Chondrocyte (in vitro differentiated cells): ENCODE measurements around the gene EIF4G2. TPM values are rescaled to one million over a fixed set of nuclear protein-coding genes. Genes with fewer than 3 reads are reported as not detected.

Experiments used
- DNase-seq: peaks from one replicate; pipeline ENCODE4 v3.0.0; 2021; ENCODE audit warnings: mixed read lengths, low spot score
- H3K27ac Mint-ChIP-seq: one replicate; pipeline ENCODE4 v1.8.0; 2021; ENCODE audit warnings: mild to moderate bottlenecking, moderate library complexity, mixed read lengths; ENCODE audit not compliant: unreplicated experiment
- H3K27me3 Mint-ChIP-seq: 2 replicates; pipeline ENCODE4 v1.8.0; 2021; ENCODE audit warnings: low read depth, mixed read lengths
- H3K36me3 Mint-ChIP-seq: 2 replicates; pipeline ENCODE4 v1.8.0; 2021; ENCODE audit warnings: low read depth, mixed read lengths
- H3K4me1 Mint-ChIP-seq: 2 replicates; pipeline ENCODE4 v1.8.0; 2021; ENCODE audit warnings: low read depth, mild to moderate bottlenecking, mixed read lengths
- H3K4me3 Mint-ChIP-seq: one replicate; pipeline ENCODE4 v1.8.0; 2021; ENCODE audit warnings: mild to moderate bottlenecking, moderate library complexity, mixed read lengths; ENCODE audit not compliant: unreplicated experiment
- H3K9me3 Mint-ChIP-seq: 2 replicates; pipeline ENCODE4 v1.8.0; 2021; ENCODE audit warnings: low read depth, mixed read lengths
- CTCF ChIP-seq: fragments of 200-600 bp; sonication (generic); IDR thresholded peaks from 2 replicates; pipeline ENCODE4 v1.5.0; 2021; ENCODE audit warnings: antibody characterized with exemption, mild to moderate bottlenecking, moderate library complexity
- total RNA-seq: library from RNA; stranded (reverse); gene quantifications from 3 replicates; pipeline ENCODE4 v1.2.1, GENCODE V29; 2021

EIF4G2 gene
- total RNA-seq, 1 donor from 2014 or later: 1,058 TPM

GRCh38 chr11:10752061-10752460, 56.7 kb downstream of the EIF4G2 start:
- TF ChIP-seq CTCF: no peak
- no peak for DNase-seq
- H3K27me3 Mint-ChIP-seq: no peaks in the 10 kb centered on the region
- H3K4me3 Mint-ChIP-seq: peak overlapping the region; percentile 93
- H3K4me1 Mint-ChIP-seq: peaks cover 8% of the 10 kb centered on the region
- H3K36me3 Mint-ChIP-seq: peaks cover 15% of the 10 kb centered on the region
- no peaks in the 10 kb centered on the region for H3K9me3 Mint-ChIP-seq
- peak overlapping the region; percentile 95 for H3K27ac Mint-ChIP-seq

- H3K27me3 Mint-ChIP-seq: no peaks in the 10 kb centered on the region
- peaks cover 8% of the 10 kb centered on the region for H3K4me1 Mint-ChIP-seq
- peak overlapping the region; percentile 95 for H3K27ac Mint-ChIP-seq
- H3K9me3 Mint-ChIP-seq: no peaks in the 10 kb centered on the region
- peak overlapping the region; percentile 93 for H3K4me3 Mint-ChIP-seq
- DNase-seq: no peak
- no peak for TF ChIP-seq CTCF
- peaks cover 10% of the 10 kb centered on the region for H3K36me3 Mint-ChIP-seq
Measured at GRCh38 chr11:10751581-10751940, 57.2 kb downstream of the EIF4G2 start.

GRCh38 chr11:10750838-10751580, 57.7 kb downstream of the EIF4G2 start, which contains the start of gene CTR9:
CTR9 (plus strand) TSS chr11:10751246; CDS start chr11:10751413, 167 bp downstream.
- DNase-seq: peak; percentile 97
- peak; percentile 64 for TF ChIP-seq CTCF
- Mint-ChIP-seq H3K27ac (peak within 1 kb of the TSS; percentile 95), H3K9me3 (no peaks in the 10 kb centered on the region), H3K4me3 (peak within 1 kb of the TSS; percentile 93), H3K36me3 (peaks cover 10% of the 10 kb centered on the region), H3K4me1 (peaks cover 8% of the 10 kb centered on the region), H3K27me3 (no peaks in the 10 kb centered on the region)

- peaks cover 8% of the 10 kb centered on the region for H3K4me1 Mint-ChIP-seq
- no peak overlapping the region for H3K27ac Mint-ChIP-seq
- peaks cover 1% of the 10 kb centered on the region for H3K36me3 Mint-ChIP-seq
- no peak for DNase-seq
- H3K4me3 Mint-ChIP-seq: no peak overlapping the region
- TF ChIP-seq CTCF: no peak
- H3K27me3 Mint-ChIP-seq: no peaks in the 10 kb centered on the region
- H3K9me3 Mint-ChIP-seq: no peaks in the 10 kb centered on the region
Measured at GRCh38 chr11:10749476-10749875, 59.2 kb downstream of the EIF4G2 start.

GRCh38 chr11:10747733-10748132, 61.0 kb downstream of the EIF4G2 start:
- peaks cover 8% of the 10 kb centered on the region for H3K4me1 Mint-ChIP-seq
- no peak for TF ChIP-seq CTCF
- H3K36me3 Mint-ChIP-seq: peaks cover 1% of the 10 kb centered on the region
- no peaks in the 10 kb centered on the region for H3K9me3 Mint-ChIP-seq
- H3K4me3 Mint-ChIP-seq: no peak overlapping the region
- H3K27me3 Mint-ChIP-seq: no peaks in the 10 kb centered on the region
- H3K27ac Mint-ChIP-seq: no peak overlapping the region
- DNase-seq: no peak

Other genes starting within 250 kb of the EIF4G2 start
- gene LYVE1, start 240.3 kb downstream of the EIF4G2 start, total RNA-seq: 1.2 to 5.2 TPM (median 3.5 TPM) in 3 replicates
- gene IRAG1, start 115.2 kb downstream of the EIF4G2 start, total RNA-seq: 19.2 to 51.0 TPM (median 50.6 TPM) in 3 replicates
- gene CTR9, start 57.7 kb downstream of the EIF4G2 start, total RNA-seq: 24.7 to 29.9 TPM (median 26.6 TPM) in 3 replicates
- gene ZBED5, start 49.1 kb upstream of the EIF4G2 start, total RNA-seq: 30.1 to 45.4 TPM (median 33.5 TPM) in 3 replicates